Adrenal gland (tissue), 5 donors: Measurements from ENCODE around the gene PLXNA2.

Source experiments
- POLR2A ChIP-seq, 2 donors: fragments of 450-650 bp; IDR thresholded peaks; one replicate each; pipeline ENCODE4 v1.6.1; 2017; ENCODE audit warnings: antibody characterized with exemption in 2 of 2, mild to moderate bottlenecking in 2 of 2, moderate library complexity in 1 of 2
- TF ChIP-seq, protein P1 (sequence below), 6 experiments: fragments of 450-650 bp in 4 of 6; fragments of 200-600 bp in 2 of 6; sonication (generic) in 1 of 6; IDR thresholded peaks; 1 replicate in 5 of 6; 2 replicates in 1 of 6; pipeline versions ENCODE4 v1.5.1 to v1.8.0; 2016 to 2021; ENCODE audit warnings: antibody characterized with exemption in 6 of 6, mild to moderate bottlenecking in 2 of 6, moderate library complexity in 1 of 6
- donor health status: DM: no; HTN: no; CAD: no.

DNA sequence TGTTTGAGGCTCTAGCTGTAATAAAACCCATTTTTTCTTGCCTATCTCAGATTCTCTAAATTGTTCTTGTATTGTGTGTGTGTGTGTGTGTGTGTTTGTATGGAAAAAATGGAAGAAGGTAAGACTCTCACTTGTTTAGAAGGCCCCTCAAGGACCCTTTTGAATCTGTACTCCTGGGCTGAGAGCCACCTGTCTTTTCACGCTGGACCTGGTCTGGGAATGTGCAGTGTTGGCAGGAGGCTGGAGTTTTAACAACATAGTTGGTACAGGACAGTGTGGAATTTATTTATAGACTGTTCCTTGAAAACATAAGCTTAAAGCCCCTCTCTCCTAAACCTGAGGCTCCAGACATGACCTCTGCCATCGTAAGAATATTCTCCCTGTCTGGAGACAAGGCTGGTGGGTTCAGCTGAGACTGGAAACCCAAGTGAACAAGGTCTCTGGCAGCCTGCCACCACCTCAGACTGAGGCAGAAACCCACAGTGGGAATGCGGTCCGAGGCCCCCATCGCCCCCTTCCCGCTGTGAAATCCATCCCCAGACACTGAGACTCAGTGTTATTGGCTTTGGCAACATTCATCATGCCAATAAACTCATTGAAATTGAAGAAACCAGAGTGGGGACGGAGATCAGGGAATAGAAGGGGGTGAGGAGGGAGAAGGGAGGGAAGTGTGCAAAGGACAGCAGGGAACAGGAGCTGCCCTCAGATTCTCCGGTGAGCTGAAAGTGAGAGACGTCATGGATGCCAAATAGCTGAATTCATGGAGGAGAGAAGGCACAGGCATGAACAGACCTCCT is 24.6 kb upstream of the PLXNA2 start:
- TF ChIP-seq, protein P1, sequence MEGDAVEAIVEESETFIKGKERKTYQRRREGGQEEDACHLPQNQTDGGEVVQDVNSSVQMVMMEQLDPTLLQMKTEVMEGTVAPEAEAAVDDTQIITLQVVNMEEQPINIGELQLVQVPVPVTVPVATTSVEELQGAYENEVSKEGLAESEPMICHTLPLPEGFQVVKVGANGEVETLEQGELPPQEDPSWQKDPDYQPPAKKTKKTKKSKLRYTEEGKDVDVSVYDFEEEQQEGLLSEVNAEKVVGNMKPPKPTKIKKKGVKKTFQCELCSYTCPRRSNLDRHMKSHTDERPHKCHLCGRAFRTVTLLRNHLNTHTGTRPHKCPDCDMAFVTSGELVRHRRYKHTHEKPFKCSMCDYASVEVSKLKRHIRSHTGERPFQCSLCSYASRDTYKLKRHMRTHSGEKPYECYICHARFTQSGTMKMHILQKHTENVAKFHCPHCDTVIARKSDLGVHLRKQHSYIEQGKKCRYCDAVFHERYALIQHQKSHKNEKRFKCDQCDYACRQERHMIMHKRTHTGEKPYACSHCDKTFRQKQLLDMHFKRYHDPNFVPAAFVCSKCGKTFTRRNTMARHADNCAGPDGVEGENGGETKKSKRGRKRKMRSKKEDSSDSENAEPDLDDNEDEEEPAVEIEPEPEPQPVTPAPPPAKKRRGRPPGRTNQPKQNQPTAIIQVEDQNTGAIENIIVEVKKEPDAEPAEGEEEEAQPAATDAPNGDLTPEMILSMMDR (IDR thresholded peaks at IDR 0.05) = no peak
- no peak for TF ChIP-seq POLR2A (IDR thresholded peaks at IDR 0.05)
